WTC11 (cell line): ENCODE data around the gene KLF13. TPM values are rescaled to one million over a fixed set of nuclear protein-coding genes. Genes with fewer than 3 reads are reported as not detected.

Source experiments
- ATAC-seq: fragments of 200-7000 bp; cut with Tn5 transposase; 2 replicates; pipeline ENCODE4 v1.10.0; 2021; ENCODE audit warnings: mild to moderate bottlenecking, moderate library complexity
- CTCF ChIA-PET: fragments of 300-600 bp; sonication (Branson Sonifier 250); formaldehyde crosslinking; loops from one replicate; lab custom pipeline; 2021; ENCODE audit warnings: antibody characterized with exemption; lab: Charles Lee
- POLR2A ChIA-PET: fragments of 350-600 bp; sonication (Branson Sonifier 250); formaldehyde crosslinking; loops from one replicate; lab custom pipeline; 2021; ENCODE audit warnings: antibody characterized with exemption; lab: Charles Lee
- DNase-seq: peaks from one replicate; pipeline ENCODE4 v3.0.0; 2021; ENCODE audit warnings: low spot score
- H3K27ac Mint-ChIP-seq: 2 replicates; pipeline ENCODE4 v1.8.0; 2021; ENCODE audit warnings: mixed read lengths
- H3K27me3 Mint-ChIP-seq: 2 replicates; pipeline ENCODE4 v1.8.0; 2021; ENCODE audit warnings: low read depth, mild to moderate bottlenecking, moderate library complexity, mixed read lengths
- H3K36me3 Mint-ChIP-seq: 2 replicates; pipeline ENCODE4 v1.8.0; 2021; ENCODE audit warnings: mixed read lengths
- H3K4me1 Mint-ChIP-seq: 2 replicates; pipeline ENCODE4 v1.8.0; 2022; ENCODE audit warnings: mixed read lengths
- H3K4me3 Mint-ChIP-seq: 2 replicates; pipeline ENCODE4 v1.8.0; 2021; ENCODE audit warnings: mild to moderate bottlenecking, moderate library complexity, mixed read lengths
- H3K9me3 Mint-ChIP-seq: 2 replicates; pipeline ENCODE4 v1.8.0; 2021; ENCODE audit warnings: mixed read lengths
- CBFB ChIP-seq: sonication (generic); formaldehyde crosslinking; IDR thresholded peaks from 2 replicates; pipeline ENCODE4 v1.8.1; 2022; ENCODE audit warnings: mild to moderate bottlenecking, low read depth, missing genetic modification reagents
- CREB1 ChIP-seq: sonication (generic); formaldehyde crosslinking; IDR thresholded peaks from 2 replicates; pipeline ENCODE4 v1.8.0; 2023; ENCODE audit warnings: mild to moderate bottlenecking, missing genetic modification reagents
- CREM ChIP-seq: sonication (generic); formaldehyde crosslinking; IDR thresholded peaks from 2 replicates; pipeline ENCODE4 v1.8.1; 2022; ENCODE audit warnings: mild to moderate bottlenecking, missing genetic modification reagents, moderate library complexity
- EMX1 ChIP-seq: fragments of 250-450 bp; sonication (Bioruptor Pico); IDR thresholded peaks from 2 replicates; pipeline ENCODE4 v1.8.0; 2021; ENCODE audit warnings: mild to moderate bottlenecking
- ESRRA ChIP-seq: sonication (generic); formaldehyde crosslinking; IDR thresholded peaks from 2 replicates; pipeline ENCODE4 v1.8.1; 2022; ENCODE audit warnings: mild to moderate bottlenecking, missing genetic modification reagents, borderline replicate concordance
- FOXP1 ChIP-seq: sonication (generic); formaldehyde crosslinking; IDR thresholded peaks from 2 replicates; pipeline ENCODE4 v1.8.0; 2022; ENCODE audit warnings: missing genetic modification reagents, mild to moderate bottlenecking, moderate library complexity, borderline replicate concordance
- GABPB1 ChIP-seq: sonication (generic); formaldehyde crosslinking; IDR thresholded peaks from 2 replicates; pipeline ENCODE4 v1.8.1; 2023; ENCODE audit warnings: mild to moderate bottlenecking, missing genetic modification reagents
- GRHL2 ChIP-seq: fragments of 250-450 bp; sonication (Bioruptor Pico); IDR thresholded peaks from 2 replicates; pipeline ENCODE4 v1.8.0; 2022; ENCODE audit warnings: mild to moderate bottlenecking, moderate library complexity; ENCODE audit not compliant: insufficient replicate concordance, severe bottlenecking
- IRF1 ChIP-seq: sonication (generic); formaldehyde crosslinking; IDR thresholded peaks from 2 replicates; pipeline ENCODE4 v1.8.0; 2023; ENCODE audit warnings: missing genetic modification reagents
- IRF2 ChIP-seq: sonication (generic); formaldehyde crosslinking; IDR thresholded peaks from 2 replicates; pipeline ENCODE4 v1.8.0; 2022; ENCODE audit warnings: low read depth, missing genetic modification reagents, borderline replicate concordance
- KAT7 ChIP-seq: sonication (generic); formaldehyde crosslinking; IDR thresholded peaks from 2 replicates; pipeline ENCODE4 v1.8.1; 2023; ENCODE audit warnings: missing genetic modification reagents, mild to moderate bottlenecking, borderline replicate concordance
- MXD4 ChIP-seq: fragments of 250-450 bp; sonication (Bioruptor Pico); IDR thresholded peaks from 2 replicates; pipeline ENCODE4 v1.8.0; 2021; ENCODE audit warnings: mild to moderate bottlenecking, moderate library complexity, borderline replicate concordance
- NR1H2 ChIP-seq: sonication (generic); formaldehyde crosslinking; IDR thresholded peaks from 2 replicates; pipeline ENCODE4 v1.9.0; 2021; ENCODE audit warnings: mild to moderate bottlenecking, moderate library complexity, missing genetic modification reagents
- NR3C1 ChIP-seq: sonication (generic); formaldehyde crosslinking; conservative IDR thresholded peaks from 2 replicates; pipeline ENCODE4 v1.8.1; 2023; ENCODE audit warnings: low read depth, mild to moderate bottlenecking, missing genetic modification reagents
- PREB ChIP-seq: sonication (generic); formaldehyde crosslinking; IDR thresholded peaks from 2 replicates; pipeline ENCODE4 v1.8.1; 2022; ENCODE audit warnings: mild to moderate bottlenecking, missing genetic modification reagents, moderate library complexity, borderline replicate concordance
- RELA ChIP-seq: sonication (generic); formaldehyde crosslinking; IDR thresholded peaks from 2 replicates; pipeline ENCODE4 v1.8.1; 2022; ENCODE audit warnings: missing genetic modification reagents, mild to moderate bottlenecking, borderline replicate concordance
- RORB ChIP-seq: fragments of 250-450 bp; sonication (Bioruptor Pico); IDR thresholded peaks from 2 replicates; pipeline ENCODE4 v1.9.0; 2021; ENCODE audit warnings: mild to moderate bottlenecking
- SMAD3 ChIP-seq: sonication (generic); formaldehyde crosslinking; IDR thresholded peaks from 2 replicates; pipeline ENCODE4 v1.8.0; 2022; ENCODE audit warnings: missing genetic modification reagents, mild to moderate bottlenecking, borderline replicate concordance
- SOX15 ChIP-seq: fragments of 250-450 bp; sonication (Bioruptor Pico); IDR thresholded peaks from 2 replicates; pipeline ENCODE4 v1.9.0; 2021; ENCODE audit warnings: mild to moderate bottlenecking
- TEAD1 ChIP-seq: sonication (generic); formaldehyde crosslinking; IDR thresholded peaks from 2 replicates; pipeline ENCODE4 v1.8.0; 2022; ENCODE audit warnings: mild to moderate bottlenecking, missing genetic modification reagents
- TEAD4 ChIP-seq: sonication (generic); formaldehyde crosslinking; IDR thresholded peaks from 2 replicates; pipeline ENCODE4 v1.8.0; 2022; ENCODE audit warnings: mild to moderate bottlenecking, missing genetic modification reagents
- TP53 ChIP-seq: sonication (generic); formaldehyde crosslinking; IDR thresholded peaks from 2 replicates; pipeline ENCODE4 v1.8.1; 2023; ENCODE audit warnings: mild to moderate bottlenecking, missing genetic modification reagents
- ZNF138 ChIP-seq: sonication (generic); formaldehyde crosslinking; conservative IDR thresholded peaks from 2 replicates; pipeline ENCODE4 v1.8.1; 2022; ENCODE audit warnings: mild to moderate bottlenecking, moderate library complexity, missing genetic modification reagents
- ZNF232 ChIP-seq: sonication (generic); formaldehyde crosslinking; IDR thresholded peaks from 2 replicates; pipeline ENCODE4 v1.8.0; 2022; ENCODE audit warnings: mild to moderate bottlenecking, missing genetic modification reagents
- total RNA-seq: library from RNA; stranded (reverse); gene quantifications from 3 replicates; pipeline ENCODE4 v1.2.3, GENCODE V29; 2021
- TF ChIP-seq, protein P1 (sequence below): fragments of 250-450 bp; sonication (Bioruptor Pico); IDR thresholded peaks from 2 replicates; pipeline ENCODE4 v1.9.0; 2021; ENCODE audit warnings: mild to moderate bottlenecking
- TF ChIP-seq, protein P2 (sequence below): sonication (generic); formaldehyde crosslinking; IDR thresholded peaks from 2 replicates; pipeline ENCODE4 v1.8.1; 2023; ENCODE audit warnings: mild to moderate bottlenecking, missing genetic modification reagents, borderline replicate concordance
- TF ChIP-seq, protein P3 (sequence below): sonication (generic); formaldehyde crosslinking; IDR thresholded peaks from 2 replicates; pipeline ENCODE4 v1.8.0; 2022; ENCODE audit warnings: mild to moderate bottlenecking, missing genetic modification reagents
- TF ChIP-seq, protein P4 (sequence below): sonication (generic); formaldehyde crosslinking; IDR thresholded peaks from 2 replicates; pipeline ENCODE4 v1.8.0; 2022; ENCODE audit warnings: mild to moderate bottlenecking, missing genetic modification reagents

KLF13 gene
- total RNA-seq, 1 experiment from 2014 or later, result 38.1 TPM

GRCh38 chr15:31332681-31333071 lies 6.0 kb downstream of the KLF13 start:
- ChIA-PET POLR2A (no interaction called here), CTCF (interaction anchor here (1.2 kb wide), 1 partner anchor 102 kb away, joined by 4 read pairs; no protein-coding TSS in a partner anchor)
- H3K27ac Mint-ChIP-seq, result no peak overlapping the region
- H3K4me1 Mint-ChIP-seq, result peaks cover 67% of the 10 kb centered on the region
- DNase-seq (no peak), ATAC-seq (no peak)
- H3K36me3 Mint-ChIP-seq, result no peaks in the 10 kb centered on the region
- no peaks in the 10 kb centered on the region for H3K27me3 Mint-ChIP-seq
- TF ChIP-seq RELA (CRISPR knock-in tag) (no peak), CREB1 (CRISPR knock-in tag) (no peak), MXD4 (CRISPR knock-in tag) (no peak), CBFB (no peak), NR1H2 (CRISPR knock-in tag) (no peak), ZNF232 (CRISPR knock-in tag) (no peak), SMAD3 (CRISPR knock-in tag) (no peak), TEAD4 (CRISPR knock-in tag) (no peak), TEAD1 (CRISPR knock-in tag) (no peak), GABPB1 (CRISPR knock-in tag) (no peak), SOX15 (no peak), IRF1 (no peak), ESRRA (CRISPR knock-in tag) (no peak), CREM (no peak), FOXP1 (no peak), TP53 (CRISPR knock-in tag) (no peak)
- TF ChIP-seq, protein P1, sequence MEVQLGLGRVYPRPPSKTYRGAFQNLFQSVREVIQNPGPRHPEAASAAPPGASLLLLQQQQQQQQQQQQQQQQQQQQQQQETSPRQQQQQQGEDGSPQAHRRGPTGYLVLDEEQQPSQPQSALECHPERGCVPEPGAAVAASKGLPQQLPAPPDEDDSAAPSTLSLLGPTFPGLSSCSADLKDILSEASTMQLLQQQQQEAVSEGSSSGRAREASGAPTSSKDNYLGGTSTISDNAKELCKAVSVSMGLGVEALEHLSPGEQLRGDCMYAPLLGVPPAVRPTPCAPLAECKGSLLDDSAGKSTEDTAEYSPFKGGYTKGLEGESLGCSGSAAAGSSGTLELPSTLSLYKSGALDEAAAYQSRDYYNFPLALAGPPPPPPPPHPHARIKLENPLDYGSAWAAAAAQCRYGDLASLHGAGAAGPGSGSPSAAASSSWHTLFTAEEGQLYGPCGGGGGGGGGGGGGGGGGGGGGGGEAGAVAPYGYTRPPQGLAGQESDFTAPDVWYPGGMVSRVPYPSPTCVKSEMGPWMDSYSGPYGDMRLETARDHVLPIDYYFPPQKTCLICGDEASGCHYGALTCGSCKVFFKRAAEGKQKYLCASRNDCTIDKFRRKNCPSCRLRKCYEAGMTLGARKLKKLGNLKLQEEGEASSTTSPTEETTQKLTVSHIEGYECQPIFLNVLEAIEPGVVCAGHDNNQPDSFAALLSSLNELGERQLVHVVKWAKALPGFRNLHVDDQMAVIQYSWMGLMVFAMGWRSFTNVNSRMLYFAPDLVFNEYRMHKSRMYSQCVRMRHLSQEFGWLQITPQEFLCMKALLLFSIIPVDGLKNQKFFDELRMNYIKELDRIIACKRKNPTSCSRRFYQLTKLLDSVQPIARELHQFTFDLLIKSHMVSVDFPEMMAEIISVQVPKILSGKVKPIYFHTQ (CRISPR knock-in tag), result no peak
- TF ChIP-seq, protein P2, sequence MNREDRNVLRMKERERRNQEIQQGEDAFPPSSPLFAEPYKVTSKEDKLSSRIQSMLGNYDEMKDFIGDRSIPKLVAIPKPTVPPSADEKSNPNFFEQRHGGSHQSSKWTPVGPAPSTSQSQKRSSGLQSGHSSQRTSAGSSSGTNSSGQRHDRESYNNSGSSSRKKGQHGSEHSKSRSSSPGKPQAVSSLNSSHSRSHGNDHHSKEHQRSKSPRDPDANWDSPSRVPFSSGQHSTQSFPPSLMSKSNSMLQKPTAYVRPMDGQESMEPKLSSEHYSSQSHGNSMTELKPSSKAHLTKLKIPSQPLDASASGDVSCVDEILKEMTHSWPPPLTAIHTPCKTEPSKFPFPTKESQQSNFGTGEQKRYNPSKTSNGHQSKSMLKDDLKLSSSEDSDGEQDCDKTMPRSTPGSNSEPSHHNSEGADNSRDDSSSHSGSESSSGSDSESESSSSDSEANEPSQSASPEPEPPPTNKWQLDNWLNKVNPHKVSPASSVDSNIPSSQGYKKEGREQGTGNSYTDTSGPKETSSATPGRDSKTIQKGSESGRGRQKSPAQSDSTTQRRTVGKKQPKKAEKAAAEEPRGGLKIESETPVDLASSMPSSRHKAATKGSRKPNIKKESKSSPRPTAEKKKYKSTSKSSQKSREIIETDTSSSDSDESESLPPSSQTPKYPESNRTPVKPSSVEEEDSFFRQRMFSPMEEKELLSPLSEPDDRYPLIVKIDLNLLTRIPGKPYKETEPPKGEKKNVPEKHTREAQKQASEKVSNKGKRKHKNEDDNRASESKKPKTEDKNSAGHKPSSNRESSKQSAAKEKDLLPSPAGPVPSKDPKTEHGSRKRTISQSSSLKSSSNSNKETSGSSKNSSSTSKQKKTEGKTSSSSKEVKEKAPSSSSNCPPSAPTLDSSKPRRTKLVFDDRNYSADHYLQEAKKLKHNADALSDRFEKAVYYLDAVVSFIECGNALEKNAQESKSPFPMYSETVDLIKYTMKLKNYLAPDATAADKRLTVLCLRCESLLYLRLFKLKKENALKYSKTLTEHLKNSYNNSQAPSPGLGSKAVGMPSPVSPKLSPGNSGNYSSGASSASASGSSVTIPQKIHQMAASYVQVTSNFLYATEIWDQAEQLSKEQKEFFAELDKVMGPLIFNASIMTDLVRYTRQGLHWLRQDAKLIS (CRISPR knock-in tag), result no peak
- H3K9me3 Mint-ChIP-seq, result no peaks in the 10 kb centered on the region
- no peak overlapping the region for H3K4me3 Mint-ChIP-seq

DNA sequence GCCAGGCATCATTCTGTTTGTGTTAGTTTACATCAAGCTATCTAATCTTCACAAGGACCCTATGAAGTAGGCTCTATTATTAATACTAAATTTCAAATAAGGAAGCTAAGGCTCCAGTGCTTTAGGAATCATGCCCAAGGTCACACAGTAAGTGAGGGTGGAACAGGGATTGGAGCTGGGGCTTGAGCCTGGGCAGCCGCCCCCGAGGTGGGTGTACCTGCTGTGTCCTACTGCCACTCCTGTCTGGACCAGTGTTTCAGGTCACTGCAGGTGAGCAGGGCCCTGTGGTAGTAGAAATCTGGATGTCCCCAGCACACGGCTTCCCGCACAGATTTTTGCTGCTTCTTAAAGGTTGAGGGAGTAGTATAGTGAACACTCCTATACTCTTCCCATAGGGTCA lies 6.5 kb downstream of the KLF13 start:
- H3K27me3 Mint-ChIP-seq, result no peaks in the 10 kb centered on the region
- no peaks in the 10 kb centered on the region for H3K9me3 Mint-ChIP-seq
- CTCF ChIA-PET, result interaction anchor here (1.0 kb wide), 1 partner anchor 102 kb away, joined by 6 read pairs; no protein-coding TSS in a partner anchor
- peaks cover 69% of the 10 kb centered on the region for H3K4me1 Mint-ChIP-seq
- no peak overlapping the region for H3K27ac Mint-ChIP-seq
- H3K36me3 Mint-ChIP-seq, result no peaks in the 10 kb centered on the region
- POLR2A ChIA-PET, result no interaction called here
- DNase-seq, result no peak
- ATAC-seq, result no peak
- H3K4me3 Mint-ChIP-seq, result no peak overlapping the region
- no peak for TF ChIP-seq NR3C1
- TF ChIP-seq, protein P3, sequence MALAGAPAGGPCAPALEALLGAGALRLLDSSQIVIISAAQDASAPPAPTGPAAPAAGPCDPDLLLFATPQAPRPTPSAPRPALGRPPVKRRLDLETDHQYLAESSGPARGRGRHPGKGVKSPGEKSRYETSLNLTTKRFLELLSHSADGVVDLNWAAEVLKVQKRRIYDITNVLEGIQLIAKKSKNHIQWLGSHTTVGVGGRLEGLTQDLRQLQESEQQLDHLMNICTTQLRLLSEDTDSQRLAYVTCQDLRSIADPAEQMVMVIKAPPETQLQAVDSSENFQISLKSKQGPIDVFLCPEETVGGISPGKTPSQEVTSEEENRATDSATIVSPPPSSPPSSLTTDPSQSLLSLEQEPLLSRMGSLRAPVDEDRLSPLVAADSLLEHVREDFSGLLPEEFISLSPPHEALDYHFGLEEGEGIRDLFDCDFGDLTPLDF, result no peak
- TF ChIP-seq KAT7 (CRISPR knock-in tag), result no peak
- TF ChIP-seq GRHL2 (CRISPR knock-in tag), result no peak
- TF ChIP-seq, protein P4, sequence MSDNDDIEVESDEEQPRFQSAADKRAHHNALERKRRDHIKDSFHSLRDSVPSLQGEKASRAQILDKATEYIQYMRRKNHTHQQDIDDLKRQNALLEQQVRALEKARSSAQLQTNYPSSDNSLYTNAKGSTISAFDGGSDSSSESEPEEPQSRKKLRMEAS (CRISPR knock-in tag), result no peak
- no peak for TF ChIP-seq TEAD4 (CRISPR knock-in tag)
- TF ChIP-seq PREB (CRISPR knock-in tag), result no peak
- no peak for TF ChIP-seq RORB (CRISPR knock-in tag)
- no peak for TF ChIP-seq ZNF138 (CRISPR knock-in tag)
- TF ChIP-seq IRF2, result no peak
- no peak for TF ChIP-seq EMX1 (CRISPR knock-in tag)
